ENCODE results near the gene KLK4. TPM values are rescaled to one million over a fixed set of nuclear protein-coding genes. Genes with fewer than 3 reads are reported as not detected.
A peak's percentile ranks its signal among the peaks of the same experiment; 100 is the strongest.

KLK4 gene
- total RNA-seq, 1 experiment from 2014 or later = 0.48 TPM

DNA sequence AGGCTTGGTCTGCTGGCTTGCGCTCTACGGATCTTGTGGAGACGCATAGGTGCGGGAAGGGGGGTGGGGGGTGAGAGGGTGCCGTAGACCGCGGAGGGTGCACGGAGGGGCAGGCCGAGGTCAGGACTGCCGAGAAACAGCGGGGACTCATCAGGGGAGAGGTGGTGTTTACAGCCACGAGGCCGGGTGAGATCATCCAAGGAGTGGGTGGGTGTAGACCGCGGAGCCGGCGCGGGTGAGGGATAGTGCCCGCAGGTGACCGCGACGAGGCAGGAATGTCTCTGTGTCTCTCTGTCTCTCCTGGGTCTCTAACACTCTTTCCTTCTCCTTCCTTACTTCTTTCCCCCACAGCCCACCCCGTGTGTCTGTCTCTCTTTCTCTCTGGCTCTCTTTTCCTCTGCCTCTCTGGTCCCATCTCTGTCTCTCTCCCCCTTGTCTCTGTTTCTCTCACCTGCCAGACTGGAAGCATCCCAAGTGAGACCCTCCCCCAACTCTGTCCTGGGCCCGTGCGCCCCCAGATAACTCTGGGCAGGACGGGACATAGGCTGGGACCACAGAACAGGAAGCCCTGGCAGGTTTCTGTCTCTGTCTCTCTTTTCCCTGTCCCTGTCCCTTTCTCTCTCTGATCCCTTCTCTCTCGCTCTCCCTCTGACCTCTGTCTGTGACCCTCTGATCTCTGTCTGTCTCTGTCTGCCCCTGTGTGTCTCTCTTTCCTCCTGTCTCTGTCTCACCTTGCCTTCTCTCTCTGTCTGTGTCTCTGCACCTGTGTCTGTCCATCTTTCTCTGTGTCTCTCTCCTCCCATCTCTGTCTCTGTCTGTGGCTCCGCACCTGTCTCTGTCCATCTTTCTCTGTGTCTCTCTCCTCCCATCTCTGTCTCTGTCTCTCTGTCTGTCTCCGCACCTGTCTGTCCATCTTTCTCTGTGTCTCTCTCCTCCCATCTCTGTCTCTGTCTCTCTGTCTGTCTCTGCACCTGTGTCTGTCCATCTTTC, 1.8 kb upstream of the KLK4 start:
- Histone ChIP-seq H3K56ac (ENCODE audit: insufficient read length, low read depth, low read length) (no peak overlapping the region), H4K20me1 (ENCODE audit: control insufficient read depth, insufficient read depth, insufficient read length) (no peaks in the 10 kb centered on the region), H2AFZ (ENCODE audit: low read length) (no peak overlapping the region), H3K4me1 (ENCODE audit: insufficient read depth, low read length) (no peaks in the 10 kb centered on the region), H3K79me1 (ENCODE audit: insufficient read depth, low read depth, low read length, poor library complexity, severe bottlenecking) (no peaks in the 10 kb centered on the region), H3K4me2 (ENCODE audit: insufficient read depth, insufficient read length, low read length) (peak overlapping the region; percentile 74), H4K91ac (ENCODE audit: insufficient read length, low read depth, low read length) (no peak overlapping the region), H3K23ac (ENCODE audit: insufficient read length, low read depth, low read length) (no peak overlapping the region), H3T11ph (ENCODE audit: low read length) (no peak overlapping the region), H4K5ac (ENCODE audit: insufficient read length, low read depth, low read length) (no peak overlapping the region), H3K14ac (ENCODE audit: insufficient read depth, low read length) (no peak overlapping the region), H2BK15ac (ENCODE audit: low read depth, low read length) (no peak overlapping the region), H3K18ac (ENCODE audit: insufficient read length, low read depth, low read length) (no peak overlapping the region), H3K9ac (ENCODE audit: extremely low read depth, insufficient read length, low read length) (no peak overlapping the region), H2BK5ac (ENCODE audit: insufficient read length, low read length) (no peak overlapping the region), H4K8ac (replicated peaks; ENCODE audit: insufficient read length, low read depth, low read length) (no peak overlapping the region), H2BK120ac (ENCODE audit: low read depth, low read length, poor library complexity, severe bottlenecking) (no peak overlapping the region), H3K27ac (ENCODE audit: insufficient read length, low read depth, low read length) (no peak overlapping the region), H3K4ac (ENCODE audit: low read depth, low read length) (no peak overlapping the region), H3K23me2 (ENCODE audit: insufficient read length, low read depth, low read length, poor library complexity, severe bottlenecking) (peaks cover 7% of the 10 kb centered on the region), H3K27me3 (ENCODE audit: insufficient read depth, low read length) (peaks cover 30% of the 10 kb centered on the region; the same call in 1 of the 2 replicates), H2BK20ac (ENCODE audit: low read depth, low read length, poor library complexity, severe bottlenecking) (no peak overlapping the region), H2BK12ac (ENCODE audit: insufficient read length, low read depth, low read length) (no peak overlapping the region), H3K9me3 (ENCODE audit: control insufficient read depth, low read depth, low read length) (no peaks in the 10 kb centered on the region), H3K79me2 (ENCODE audit: insufficient read depth, low read length) (no peaks in the 10 kb centered on the region), H2AK5ac (ENCODE audit: insufficient read length, low read length) (no peak overlapping the region)
- H3K27me3 Mint-ChIP-seq (ENCODE audit: low read depth) = peaks cover 46% of the 10 kb centered on the region
- WGBS (ENCODE audit: extremely low coverage, insufficient read length, low lambda C conversion rate) = no CpG with 5 or more reads among the region's 29 CpGs
- no peak overlapping the region for H3K4me3 Mint-ChIP-seq
- H3K9me3 Mint-ChIP-seq = no peaks in the 10 kb centered on the region; a peak in 1 of 5 replicates
- no peaks in the 10 kb centered on the region for H3K36me3 Mint-ChIP-seq (ENCODE audit: insufficient read depth in 1 of 3, low read depth in 3 of 3)
- TF ChIP-seq, protein P1, sequence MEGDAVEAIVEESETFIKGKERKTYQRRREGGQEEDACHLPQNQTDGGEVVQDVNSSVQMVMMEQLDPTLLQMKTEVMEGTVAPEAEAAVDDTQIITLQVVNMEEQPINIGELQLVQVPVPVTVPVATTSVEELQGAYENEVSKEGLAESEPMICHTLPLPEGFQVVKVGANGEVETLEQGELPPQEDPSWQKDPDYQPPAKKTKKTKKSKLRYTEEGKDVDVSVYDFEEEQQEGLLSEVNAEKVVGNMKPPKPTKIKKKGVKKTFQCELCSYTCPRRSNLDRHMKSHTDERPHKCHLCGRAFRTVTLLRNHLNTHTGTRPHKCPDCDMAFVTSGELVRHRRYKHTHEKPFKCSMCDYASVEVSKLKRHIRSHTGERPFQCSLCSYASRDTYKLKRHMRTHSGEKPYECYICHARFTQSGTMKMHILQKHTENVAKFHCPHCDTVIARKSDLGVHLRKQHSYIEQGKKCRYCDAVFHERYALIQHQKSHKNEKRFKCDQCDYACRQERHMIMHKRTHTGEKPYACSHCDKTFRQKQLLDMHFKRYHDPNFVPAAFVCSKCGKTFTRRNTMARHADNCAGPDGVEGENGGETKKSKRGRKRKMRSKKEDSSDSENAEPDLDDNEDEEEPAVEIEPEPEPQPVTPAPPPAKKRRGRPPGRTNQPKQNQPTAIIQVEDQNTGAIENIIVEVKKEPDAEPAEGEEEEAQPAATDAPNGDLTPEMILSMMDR (conservative IDR thresholded peaks at IDR 0.05) = no peak
- no peak for DNase-seq
- peaks cover 15 to 17% of the 10 kb centered on the region in 2 experiments for H3K4me1 Mint-ChIP-seq
- no peak overlapping the region for H3K27ac Mint-ChIP-seq

Measured in H9 (cell line).